NOMO-1 treated with dmso at 0.1 percent for 144 hours (cell line): Measurements from ENCODE around the gene AHI1.
A peak's percentile ranks its signal among the peaks of the same experiment; 100 is the strongest.

Experiments used
- DNase-seq: peaks from one replicate; lab custom pipeline; 2025; ENCODE audit not compliant: unreplicated experiment; lab: John Stamatoyannopoulos, UW

AHI1 gene

GRCh38 chr6:135334169-135334568 is 163.4 kb downstream of the AHI1 start:
- DNase-seq: no peak

GRCh38 chr6:135331002-135331401 is 166.5 kb downstream of the AHI1 start:
- DNase-seq: no peak

- no peak for DNase-seq
These were observed 167.4 kb downstream of the AHI1 start for GRCh38 chr6:135329851-135330803.

- DNase-seq: no peak
These were observed 169.4 kb downstream of the AHI1 start for GRCh38 chr6:135328136-135328535.

GRCh38 chr6:135325624-135326424 is 171.7 kb downstream of the AHI1 start:
- peak; percentile 62 for DNase-seq

- DNase-seq: no peak
These were observed 173.0 kb downstream of the AHI1 start for GRCh38 chr6:135324531-135324930.

- DNase-seq: no peak
These were observed 173.6 kb downstream of the AHI1 start for GRCh38 chr6:135323979-135324378.

GRCh38 chr6:135323202-135323668 is 174.3 kb downstream of the AHI1 start:
- DNase-seq: peak; percentile 51

- DNase-seq: no peak
These were observed 174.9 kb downstream of the AHI1 start for GRCh38 chr6:135322427-135323201.

GRCh38 chr6:135320721-135321621 is 176.6 kb downstream of the AHI1 start:
- no peak for DNase-seq

GRCh38 chr6:135319819-135320218 is 177.7 kb downstream of the AHI1 start:
- no peak for DNase-seq

- no peak for DNase-seq
These were observed 178.6 kb downstream of the AHI1 start for GRCh38 chr6:135318738-135319469.

- DNase-seq: no peak
These were observed 183.0 kb downstream of the AHI1 start for GRCh38 chr6:135314543-135314942.

- no peak for DNase-seq
These were observed 185.9 kb downstream of the AHI1 start for GRCh38 chr6:135311446-135312200.

- peak; percentile 48 for DNase-seq
These were observed 187.2 kb downstream of the AHI1 start for GRCh38 chr6:135310291-135310690.

GRCh38 chr6:135306740-135307420 is 190.7 kb downstream of the AHI1 start:
- DNase-seq: peak; percentile 66

- DNase-seq: no peak
These were observed 191.4 kb downstream of the AHI1 start for GRCh38 chr6:135306166-135306565.

GRCh38 chr6:135305684-135306083 is 191.9 kb downstream of the AHI1 start:
- no peak for DNase-seq
